Esophagus mucosa (tissue), 1 donor: ENCODE measurements around the gene CMSS1. TPM values are rescaled to one million over a fixed set of nuclear protein-coding genes. Genes with fewer than 3 reads are reported as not detected.
"Not testable (repeated sequence)": the region's sequence is repeated elsewhere in the genome, so short reads cannot be mapped to it uniquely, and the experiment has no call there.

Experiments
- ATAC-seq: fragments of 200-7000 bp; cut with Tn5 transposase; one replicate; pipeline ENCODE4 v1.9.1; 2020
- total RNA-seq: library from RNA; stranded (reverse); gene quantifications from one replicate; pipeline ENCODE4 v1.2.4, GENCODE V29; 2023
- donor health status: DM: yes; HTN: yes; CAD: no.

Gene CMSS1
- total RNA-seq, 1 donor from 2014 or later = 24.5 TPM

GRCh38 chr3:99823723-99824711, 6.4 kb downstream of the CMSS1 start:
- ATAC-seq = peak; percentile 85

GRCh38 chr3:99825004-99825640, 7.5 kb downstream of the CMSS1 start:
- ATAC-seq = no peak

- ATAC-seq = no peak
These were observed 12.2 kb downstream of the CMSS1 start for GRCh38 chr3:99829844-99830243.

GRCh38 chr3:99833617-99834205, 16.0 kb downstream of the CMSS1 start:
- ATAC-seq = no peak

- no peak for ATAC-seq
These were observed 16.7 kb downstream of the CMSS1 start for GRCh38 chr3:99834211-99834957.

GRCh38 chr3:99836681-99837080, 19.0 kb downstream of the CMSS1 start:
- no peak for ATAC-seq

GRCh38 chr3:99837715-99838114, 20.1 kb downstream of the CMSS1 start:
- ATAC-seq = no peak

GRCh38 chr3:99838755-99839154, 21.1 kb downstream of the CMSS1 start:
- ATAC-seq = no peak

GRCh38 chr3:99839613-99840012, 22.0 kb downstream of the CMSS1 start:
- ATAC-seq = no peak

- not testable (repeated sequence) for ATAC-seq
These were observed 24.3 kb downstream of the CMSS1 start for GRCh38 chr3:99841949-99842348.

GRCh38 chr3:99842826-99843589, 25.3 kb downstream of the CMSS1 start:
- ATAC-seq = peak; percentile 64

GRCh38 chr3:99843590-99844258, 26.1 kb downstream of the CMSS1 start:
- no peak for ATAC-seq

- no peak for ATAC-seq
These were observed 27.7 kb downstream of the CMSS1 start for GRCh38 chr3:99845331-99845730.

GRCh38 chr3:99845999-99846398, 28.3 kb downstream of the CMSS1 start:
- no peak for ATAC-seq

- ATAC-seq = no peak
These were observed 29.0 kb downstream of the CMSS1 start for GRCh38 chr3:99846477-99847160.

GRCh38 chr3:99848433-99848832, 30.8 kb downstream of the CMSS1 start:
- no peak for ATAC-seq

GRCh38 chr3:99850608-99851007, 32.9 kb downstream of the CMSS1 start:
- no peak for ATAC-seq

- ATAC-seq = no peak
These were observed 34.3 kb downstream of the CMSS1 start for GRCh38 chr3:99851955-99852354.

- no peak for ATAC-seq
These were observed 35.2 kb downstream of the CMSS1 start for GRCh38 chr3:99852851-99853250.

GRCh38 chr3:99854756-99855298, 37.2 kb downstream of the CMSS1 start:
- ATAC-seq = no peak
